Measurements from ENCODE around the gene KIF21A.

The KIF21A gene

DNA sequence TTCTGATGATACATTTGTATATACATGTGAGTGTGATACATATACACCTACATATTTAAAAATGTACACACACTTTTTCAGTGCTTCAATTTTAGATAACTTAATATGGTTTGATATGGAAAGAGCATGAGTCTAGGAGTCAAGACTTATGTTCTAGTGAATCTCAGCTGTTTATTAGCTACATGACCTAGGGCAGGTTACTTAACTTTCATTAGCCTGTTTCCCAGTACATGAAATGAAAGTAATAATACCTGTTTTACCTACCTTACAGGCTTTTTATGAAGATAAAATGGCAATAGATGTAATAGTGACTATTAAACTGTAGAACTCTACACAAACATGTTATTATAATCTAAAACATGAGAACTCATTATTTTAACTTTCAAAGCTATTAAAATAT lies 39.5 kb downstream of the KIF21A start:
- Histone ChIP-seq H3K4me1 (no peaks in the 10 kb centered on the region), H3K4me2 (ENCODE audit: low read length) (no peak overlapping the region), H3K9ac (no peak overlapping the region), H3K27me3 (ENCODE audit: control insufficient read depth, insufficient read depth, low read length) (no peaks in the 10 kb centered on the region), H3K36me3 (ENCODE audit: control insufficient read depth, insufficient read depth, low read length) (no peaks in the 10 kb centered on the region), H2AFZ (no peak overlapping the region), H3K4me3 (ENCODE audit: low read depth, low read length) (no peak overlapping the region), H3K27ac (no peak overlapping the region), H3K79me2 (no peaks in the 10 kb centered on the region), H3K9me3 (ENCODE audit: control insufficient read depth, low read length) (no peaks in the 10 kb centered on the region)
- TF ChIP-seq, protein P1, sequence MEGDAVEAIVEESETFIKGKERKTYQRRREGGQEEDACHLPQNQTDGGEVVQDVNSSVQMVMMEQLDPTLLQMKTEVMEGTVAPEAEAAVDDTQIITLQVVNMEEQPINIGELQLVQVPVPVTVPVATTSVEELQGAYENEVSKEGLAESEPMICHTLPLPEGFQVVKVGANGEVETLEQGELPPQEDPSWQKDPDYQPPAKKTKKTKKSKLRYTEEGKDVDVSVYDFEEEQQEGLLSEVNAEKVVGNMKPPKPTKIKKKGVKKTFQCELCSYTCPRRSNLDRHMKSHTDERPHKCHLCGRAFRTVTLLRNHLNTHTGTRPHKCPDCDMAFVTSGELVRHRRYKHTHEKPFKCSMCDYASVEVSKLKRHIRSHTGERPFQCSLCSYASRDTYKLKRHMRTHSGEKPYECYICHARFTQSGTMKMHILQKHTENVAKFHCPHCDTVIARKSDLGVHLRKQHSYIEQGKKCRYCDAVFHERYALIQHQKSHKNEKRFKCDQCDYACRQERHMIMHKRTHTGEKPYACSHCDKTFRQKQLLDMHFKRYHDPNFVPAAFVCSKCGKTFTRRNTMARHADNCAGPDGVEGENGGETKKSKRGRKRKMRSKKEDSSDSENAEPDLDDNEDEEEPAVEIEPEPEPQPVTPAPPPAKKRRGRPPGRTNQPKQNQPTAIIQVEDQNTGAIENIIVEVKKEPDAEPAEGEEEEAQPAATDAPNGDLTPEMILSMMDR (IDR thresholded peaks at IDR 0.05): no peak

DNA sequence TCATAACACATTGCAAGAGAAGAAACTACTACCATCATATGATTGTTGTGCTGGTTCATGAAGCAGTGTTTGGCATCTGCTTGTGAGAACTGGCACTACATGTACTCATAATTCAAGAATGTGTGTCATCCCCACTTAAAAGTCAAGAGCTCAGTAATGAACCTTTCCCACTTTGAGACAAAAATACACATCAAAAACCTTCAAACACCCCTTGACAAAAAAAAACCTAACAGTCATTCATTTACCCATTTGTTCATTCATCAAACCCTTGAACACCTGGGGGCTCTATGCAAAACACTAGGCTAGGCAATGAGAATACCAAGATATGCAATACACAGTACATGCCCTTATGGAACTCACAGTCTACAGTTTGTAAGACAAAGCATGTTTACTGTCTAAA lies 40.0 kb downstream of the KIF21A start:
- no peak overlapping the region for H3K27ac ChIP-seq
- TF ChIP-seq, protein P1 (IDR thresholded peaks at IDR 0.05): no peak
- no peak overlapping the region for H3K9ac ChIP-seq
- H3K9me3 ChIP-seq (ENCODE audit: control insufficient read depth, low read length): no peaks in the 10 kb centered on the region
- no peak overlapping the region for H3K4me2 ChIP-seq (ENCODE audit: low read length)
- no peak overlapping the region for H2AFZ ChIP-seq
- no peaks in the 10 kb centered on the region for H3K36me3 ChIP-seq (ENCODE audit: control insufficient read depth, insufficient read depth, low read length)
- H3K27me3 ChIP-seq (ENCODE audit: control insufficient read depth, insufficient read depth, low read length): no peaks in the 10 kb centered on the region
- H3K4me1 ChIP-seq: no peaks in the 10 kb centered on the region
- H3K4me3 ChIP-seq (ENCODE audit: low read depth, low read length): no peak overlapping the region
- H3K79me2 ChIP-seq: no peaks in the 10 kb centered on the region

DNA sequence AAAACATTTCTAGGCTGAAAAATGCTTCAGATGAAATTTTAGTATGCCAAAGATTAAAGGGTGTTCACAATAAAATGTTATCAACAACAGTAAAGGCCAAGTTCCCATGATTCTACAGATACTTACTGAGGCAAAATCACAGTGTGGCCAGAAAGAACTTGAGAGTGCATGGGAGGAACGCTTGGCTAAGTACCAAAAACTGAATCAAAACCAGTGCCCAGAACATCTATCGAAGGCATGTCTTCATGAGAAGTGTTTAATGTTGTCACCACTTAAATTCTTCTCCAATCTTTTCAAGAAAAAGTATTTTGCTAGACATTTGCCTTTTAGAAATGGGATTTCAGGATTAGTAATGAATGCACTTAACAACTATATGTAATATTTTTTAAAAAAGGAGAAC lies 41.5 kb downstream of the KIF21A start:
- H3K4me2 ChIP-seq (ENCODE audit: low read length): no peak overlapping the region
- no peak overlapping the region for H3K9ac ChIP-seq
- TF ChIP-seq, protein P1 (IDR thresholded peaks at IDR 0.05): no peak
- no peaks in the 10 kb centered on the region for H3K4me1 ChIP-seq
- H3K36me3 ChIP-seq (ENCODE audit: control insufficient read depth, insufficient read depth, low read length): no peaks in the 10 kb centered on the region
- H3K9me3 ChIP-seq (ENCODE audit: control insufficient read depth, low read length): no peaks in the 10 kb centered on the region
- no peak overlapping the region for H3K4me3 ChIP-seq (ENCODE audit: low read depth, low read length)
- H3K27me3 ChIP-seq (ENCODE audit: control insufficient read depth, insufficient read depth, low read length): no peaks in the 10 kb centered on the region
- no peak overlapping the region for H3K27ac ChIP-seq
- H2AFZ ChIP-seq: no peak overlapping the region
- H3K79me2 ChIP-seq: no peaks in the 10 kb centered on the region

DNA sequence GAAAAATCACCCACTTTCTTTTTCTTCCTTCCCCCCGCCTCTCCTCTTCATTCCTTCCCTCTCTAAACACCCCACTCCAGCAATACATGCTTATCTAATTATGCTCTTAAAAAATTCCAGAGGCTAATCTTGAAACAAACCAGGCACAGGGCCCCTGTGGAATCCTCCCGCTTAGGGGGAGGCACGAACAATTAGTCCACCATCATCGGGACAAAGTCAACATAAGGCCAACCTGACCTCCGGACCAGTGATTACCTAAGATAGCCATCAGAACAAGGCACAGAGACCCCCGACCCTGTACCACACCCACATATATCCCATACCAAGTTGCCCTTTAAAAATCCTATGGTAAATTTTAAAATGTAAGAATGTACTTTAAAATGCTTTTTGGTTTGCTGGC lies 47.1 kb downstream of the KIF21A start:
- H3K4me2 ChIP-seq (ENCODE audit: low read length): no peak overlapping the region
- peaks cover 4% of the 10 kb centered on the region for H3K4me1 ChIP-seq
- no peak overlapping the region for H3K9ac ChIP-seq
- no peak overlapping the region for H2AFZ ChIP-seq
- no peaks in the 10 kb centered on the region for H3K36me3 ChIP-seq (ENCODE audit: control insufficient read depth, insufficient read depth, low read length)
- no peaks in the 10 kb centered on the region for H3K27me3 ChIP-seq (ENCODE audit: control insufficient read depth, insufficient read depth, low read length)
- H3K9me3 ChIP-seq (ENCODE audit: control insufficient read depth, low read length): no peaks in the 10 kb centered on the region
- H3K79me2 ChIP-seq: peaks cover 5% of the 10 kb centered on the region
- H3K27ac ChIP-seq: no peak overlapping the region
- TF ChIP-seq, protein P1 (IDR thresholded peaks at IDR 0.05): no peak
- H3K4me3 ChIP-seq (ENCODE audit: low read depth, low read length): no peak overlapping the region

DNA sequence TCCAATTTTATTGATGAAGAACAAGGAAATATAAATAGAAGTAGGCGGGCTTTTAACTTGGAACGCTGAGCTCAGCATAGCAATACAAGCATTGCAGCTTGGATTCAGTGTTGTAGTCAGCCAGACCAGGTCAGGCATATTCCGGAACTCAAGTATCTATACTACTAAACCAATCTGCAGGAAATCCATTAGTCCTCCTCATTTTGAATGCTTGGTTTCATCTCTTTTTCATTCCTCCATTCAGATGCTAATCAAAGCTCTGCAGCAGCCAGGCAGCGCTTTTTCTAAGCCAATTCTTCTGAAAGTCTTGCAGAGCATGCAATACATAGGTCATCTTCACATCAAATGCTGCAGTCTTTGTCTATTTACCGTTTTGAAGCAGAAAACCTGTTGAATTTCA lies 49.0 kb downstream of the KIF21A start:
- Histone ChIP-seq H3K27me3 (ENCODE audit: control insufficient read depth, insufficient read depth, low read length) (no peaks in the 10 kb centered on the region), H3K4me3 (ENCODE audit: low read depth, low read length) (no peak overlapping the region), H3K79me2 (peaks cover 5% of the 10 kb centered on the region), H3K4me1 (peaks cover 4% of the 10 kb centered on the region), H3K36me3 (ENCODE audit: control insufficient read depth, insufficient read depth, low read length) (no peaks in the 10 kb centered on the region), H3K4me2 (ENCODE audit: low read length) (no peak overlapping the region), H3K9ac (no peak overlapping the region), H3K27ac (no peak overlapping the region), H3K9me3 (ENCODE audit: control insufficient read depth, low read length) (no peaks in the 10 kb centered on the region), H2AFZ (no peak overlapping the region)
- TF ChIP-seq, protein P1 (IDR thresholded peaks at IDR 0.05): no peak

Data from parathyroid adenoma (tissue), 2 donors.